Skeletal muscle cell (primary cell): ENCODE measurements around the gene MTA3.

Experiments used
- DNase-seq: peaks from one replicate; pipeline ENCODE4 v3.0.0-alpha.2; 2010; ENCODE audit warnings: low read depth
- H3K4me3 ChIP-seq: 2 replicates; pipeline ENCODE4 v1.5.1; 2011; ENCODE audit warnings: low read depth, mild to moderate bottlenecking, control low read depth, low read length, moderate library complexity

MTA3 gene

DNA sequence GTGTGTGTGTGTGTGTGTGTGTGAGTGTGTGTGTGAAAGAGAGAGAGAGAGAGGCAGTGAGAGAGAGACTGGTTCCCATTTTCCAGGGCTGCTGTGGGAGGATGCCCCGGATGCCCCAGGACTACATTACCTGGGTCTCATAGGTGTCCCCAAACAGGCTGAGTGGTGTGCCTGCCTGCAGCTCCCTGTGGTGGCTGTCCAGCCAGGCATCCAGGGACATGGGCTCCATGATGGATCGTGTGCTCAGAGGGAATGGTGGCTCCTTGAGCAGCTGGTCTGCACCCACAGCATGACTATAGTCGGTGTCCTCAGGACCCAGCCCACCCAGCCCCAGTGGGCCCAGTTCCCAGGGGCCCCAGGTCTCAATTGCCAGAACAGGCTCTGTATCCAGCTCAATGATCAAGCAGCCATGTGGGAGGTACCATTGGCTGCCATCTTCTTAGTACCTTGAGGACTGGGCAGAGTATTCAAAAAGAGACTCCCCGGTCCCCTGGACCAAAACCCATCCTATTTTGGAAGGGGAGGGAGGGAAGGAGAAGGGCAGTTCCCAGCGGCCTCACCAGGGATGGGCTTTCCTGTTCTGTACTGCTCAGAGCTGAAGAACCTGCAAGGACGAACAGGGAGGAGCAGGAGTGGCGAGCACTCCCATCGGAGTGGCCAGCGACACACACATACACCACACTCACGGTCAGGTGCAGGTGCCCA is 201.3 kb downstream of the MTA3 start:
- H3K4me3 ChIP-seq = no peak overlapping the region
- DNase-seq = no peak

DNA sequence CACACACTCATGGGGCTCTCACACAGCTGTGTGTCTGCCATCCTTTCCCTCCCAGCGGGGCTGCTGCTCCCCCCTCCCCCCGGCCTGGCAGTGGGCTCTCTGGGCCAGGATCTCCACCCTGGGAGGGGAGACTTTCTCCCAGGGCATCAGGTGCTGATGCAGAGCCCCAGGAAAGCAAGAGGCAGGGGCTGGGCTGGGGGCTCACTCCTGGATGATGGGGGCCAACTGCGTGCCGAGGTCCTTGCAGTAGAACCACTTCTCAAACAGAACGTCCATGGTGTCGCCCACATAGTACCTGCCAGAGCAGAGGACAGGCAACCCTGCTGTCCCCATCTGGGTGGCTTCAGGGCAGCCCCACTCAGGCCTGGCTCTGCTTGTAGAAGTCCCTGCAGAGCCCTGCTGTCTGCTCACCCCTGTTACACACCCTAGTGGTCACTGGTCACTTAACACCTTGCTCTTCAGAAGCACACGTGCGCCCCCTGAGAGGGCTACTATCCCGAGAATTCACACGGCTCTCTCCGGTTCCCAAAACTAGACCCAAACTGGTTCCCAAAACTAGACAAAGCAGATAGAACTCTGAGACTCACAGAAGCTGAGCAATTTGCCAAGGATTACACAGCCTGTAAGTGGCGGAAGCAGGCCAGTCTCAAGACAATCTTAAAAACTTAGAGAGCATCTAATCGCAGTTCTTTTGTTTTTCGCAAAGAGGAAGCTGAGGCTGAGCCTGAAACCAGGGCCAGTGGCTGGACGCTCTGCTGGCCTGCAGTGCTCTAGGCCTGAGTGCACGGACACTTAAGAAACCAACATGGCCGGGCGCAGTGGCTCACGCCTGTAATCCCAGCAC is 202.1 kb downstream of the MTA3 start:
- DNase-seq = no peak
- no peak overlapping the region for H3K4me3 ChIP-seq

DNA sequence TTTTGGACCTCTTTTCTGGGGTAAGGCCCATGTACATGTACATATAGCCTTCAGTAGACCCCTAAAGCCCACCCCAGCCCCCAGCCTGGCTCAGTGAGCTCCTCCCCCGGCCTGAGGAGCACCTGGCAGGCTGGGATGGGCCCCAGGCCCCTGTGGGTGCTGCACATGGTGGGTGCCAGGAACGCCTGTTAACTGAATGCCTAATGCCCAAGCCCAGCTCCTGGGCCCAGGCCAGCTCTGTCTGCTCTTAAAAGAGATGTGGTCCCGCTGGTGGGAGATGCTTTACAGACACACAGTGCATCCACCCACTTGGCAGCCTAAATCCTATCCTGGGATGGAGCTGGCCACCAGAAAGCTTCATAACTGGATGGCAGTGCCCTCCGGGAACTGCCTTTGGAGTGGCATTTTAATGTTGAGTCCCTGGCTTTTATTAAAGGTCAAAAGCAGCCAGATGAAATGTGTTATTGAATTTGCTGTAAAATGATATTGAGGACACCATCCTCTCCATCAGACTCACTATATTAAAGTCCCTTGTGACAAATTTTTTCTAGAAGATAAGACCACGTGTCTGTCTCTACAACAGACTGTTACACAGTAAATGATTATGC is 203.2 kb downstream of the MTA3 start:
- DNase-seq = no peak

DNA sequence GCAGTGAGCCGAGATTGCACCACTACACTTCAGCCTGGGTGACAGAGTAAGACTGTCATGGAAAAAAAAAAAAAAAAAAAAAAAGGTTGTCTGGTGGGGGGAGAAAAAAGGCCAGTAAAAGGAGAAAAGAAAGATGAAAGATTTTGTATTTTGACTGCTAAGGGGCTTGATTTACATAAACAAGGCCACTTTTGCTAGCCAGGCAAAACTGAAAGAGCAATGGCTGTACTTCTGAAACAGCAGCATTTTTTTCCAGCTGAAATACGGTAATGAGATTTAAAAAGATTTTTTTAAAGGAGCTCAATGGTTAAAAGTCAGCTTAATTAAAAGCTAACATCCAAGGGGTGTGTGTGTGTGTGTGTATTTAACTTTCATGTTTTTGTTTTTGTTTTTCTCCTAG is 206.8 kb downstream of the MTA3 start:
- no peak for DNase-seq

More for the DNA sequence above, 203.2 kb downstream of the MTA3 start:
- no peak overlapping the region for H3K4me3 ChIP-seq

DNA sequence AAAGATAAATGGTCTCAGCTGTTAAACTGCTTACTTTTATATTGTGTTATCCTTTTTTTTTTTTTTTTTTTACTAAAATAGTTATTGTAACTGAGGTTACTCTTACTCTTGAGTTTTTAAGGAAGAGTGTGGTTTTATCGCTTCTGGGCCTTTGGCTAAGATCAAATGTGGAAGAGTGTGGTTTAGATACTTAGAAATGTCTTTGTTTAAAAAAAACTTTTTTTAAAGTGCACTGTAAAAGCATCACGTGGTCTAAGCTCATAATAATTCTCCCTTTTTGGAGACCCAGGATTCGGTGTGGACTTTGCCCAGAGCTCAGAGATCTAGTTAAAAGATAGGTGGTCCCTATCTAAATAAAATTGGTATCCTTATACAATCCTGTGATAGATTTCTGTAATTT is 207.4 kb downstream of the MTA3 start:
- no peak for DNase-seq
- H3K4me3 ChIP-seq = no peak overlapping the region

More for the DNA sequence above, 206.8 kb downstream of the MTA3 start:
- H3K4me3 ChIP-seq = no peak overlapping the region

DNA sequence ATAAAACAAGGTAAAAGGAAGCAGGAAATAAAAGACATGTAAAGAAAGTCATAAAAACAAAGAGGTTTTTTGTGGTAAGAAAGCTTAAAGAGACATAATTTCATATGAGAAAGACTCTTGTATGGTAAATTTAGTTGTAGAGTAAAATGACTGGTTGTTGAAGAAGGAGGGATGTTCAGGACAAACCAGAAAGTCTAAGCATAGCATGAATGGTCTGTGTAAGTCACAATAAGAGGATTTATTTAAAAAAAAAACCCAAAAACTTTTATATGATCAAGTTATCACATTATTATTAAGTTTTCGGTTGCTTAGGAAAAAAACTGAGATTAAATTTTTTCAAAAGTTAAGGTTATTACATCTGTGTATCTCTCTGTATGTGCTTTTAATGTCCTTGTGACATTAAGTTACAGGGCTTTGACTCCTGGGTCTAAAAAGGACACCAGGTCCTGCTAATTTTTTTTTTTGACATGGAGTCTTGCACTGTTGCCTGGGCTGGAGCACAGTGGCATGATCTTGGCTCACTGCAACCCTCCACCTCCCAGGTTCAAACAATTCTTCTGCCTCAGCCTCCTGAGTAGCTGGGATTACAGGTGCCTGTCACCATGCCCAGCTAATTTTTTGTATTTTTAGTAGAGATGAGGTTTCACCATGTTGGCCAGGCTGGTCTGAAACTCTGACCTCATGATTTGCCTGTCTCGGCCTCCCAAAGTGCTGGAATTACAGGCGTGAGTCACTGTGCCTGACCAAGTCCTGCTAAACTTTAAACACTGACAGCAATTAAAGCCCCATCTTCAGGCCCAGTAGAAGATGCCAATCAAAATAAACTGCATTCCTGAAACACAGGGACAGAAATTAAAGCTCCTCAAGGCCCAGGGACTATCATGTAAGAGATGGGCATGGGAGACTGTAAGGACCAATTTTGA is 209.7 kb downstream of the MTA3 start:
- DNase-seq = no peak
- no peak overlapping the region for H3K4me3 ChIP-seq

DNA sequence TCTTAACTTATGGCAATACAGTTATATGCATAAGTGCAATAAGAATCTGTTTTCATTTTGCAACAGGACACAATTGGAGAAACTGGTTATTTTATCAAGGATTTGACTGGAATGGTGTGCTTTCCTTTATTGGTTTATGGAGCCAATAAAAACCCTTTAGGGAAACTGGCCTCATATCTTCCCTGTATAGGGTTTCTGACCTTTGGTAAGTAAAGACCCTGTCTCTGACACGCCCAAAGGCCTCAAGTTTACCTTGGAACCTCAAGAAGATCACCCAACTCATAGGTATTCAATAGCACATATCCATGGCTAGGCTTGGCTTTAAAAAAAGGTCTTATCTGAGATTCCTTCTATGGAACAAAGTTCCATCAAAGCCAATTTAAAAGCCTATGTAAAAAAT is 212.7 kb downstream of the MTA3 start:
- no peak for DNase-seq

DNA sequence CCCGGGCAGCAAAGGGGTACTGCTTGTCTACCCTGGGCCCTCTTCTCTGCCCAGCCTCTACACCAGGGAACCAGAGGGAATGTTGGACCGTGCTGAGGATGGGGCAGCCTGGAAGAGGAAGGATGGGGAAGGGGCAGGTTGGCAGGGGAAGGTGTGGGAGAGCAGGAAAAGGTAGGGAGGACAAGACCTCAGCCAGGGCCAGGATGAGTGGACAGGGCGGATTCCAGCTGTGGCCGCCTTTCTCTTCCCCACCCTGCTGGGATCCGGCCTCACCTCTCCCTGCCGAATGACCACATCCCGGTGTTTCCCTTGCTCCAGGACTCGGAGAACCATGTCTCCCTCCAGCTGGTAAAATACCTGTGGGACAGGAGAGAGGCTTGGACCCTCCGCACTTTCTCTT is 215.1 kb downstream of the MTA3 start:
- no peak overlapping the region for H3K4me3 ChIP-seq
- DNase-seq = no peak

More for the DNA sequence above, 212.7 kb downstream of the MTA3 start:
- no peak overlapping the region for H3K4me3 ChIP-seq

DNA sequence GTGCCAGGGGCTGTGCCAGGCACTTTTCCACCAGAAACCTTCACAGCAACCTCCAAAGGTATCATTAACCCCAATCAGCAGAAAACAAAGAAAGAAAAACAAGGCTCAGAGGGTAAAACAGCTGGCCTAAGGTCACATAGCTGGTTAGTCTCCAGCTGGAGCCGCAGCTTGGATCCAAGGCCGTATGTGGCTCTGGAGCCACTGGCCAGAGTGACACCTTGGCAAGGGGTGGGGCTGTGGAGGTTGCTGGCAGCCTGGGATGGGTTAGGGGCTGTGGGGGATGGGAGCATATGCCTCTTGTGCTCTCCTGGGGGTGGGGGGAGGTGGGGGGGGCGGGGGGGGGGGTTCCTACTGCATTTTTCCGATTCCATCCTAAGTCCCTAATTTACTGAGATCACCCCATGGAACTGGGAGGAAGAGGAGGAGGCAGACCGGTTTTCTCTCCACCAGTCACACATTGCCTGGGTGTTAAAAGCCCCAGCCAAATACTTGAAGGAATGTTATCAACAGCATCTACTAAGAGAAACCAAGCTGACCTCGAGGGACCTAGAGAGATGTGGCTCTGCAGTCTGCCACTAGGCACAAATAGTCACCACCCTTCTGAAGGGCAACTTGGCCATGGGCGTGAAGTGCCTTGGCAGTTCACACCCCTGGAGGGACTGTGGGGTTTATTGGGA is 215.9 kb downstream of the MTA3 start:
- no peak for DNase-seq
- H3K4me3 ChIP-seq = no peak overlapping the region

DNA sequence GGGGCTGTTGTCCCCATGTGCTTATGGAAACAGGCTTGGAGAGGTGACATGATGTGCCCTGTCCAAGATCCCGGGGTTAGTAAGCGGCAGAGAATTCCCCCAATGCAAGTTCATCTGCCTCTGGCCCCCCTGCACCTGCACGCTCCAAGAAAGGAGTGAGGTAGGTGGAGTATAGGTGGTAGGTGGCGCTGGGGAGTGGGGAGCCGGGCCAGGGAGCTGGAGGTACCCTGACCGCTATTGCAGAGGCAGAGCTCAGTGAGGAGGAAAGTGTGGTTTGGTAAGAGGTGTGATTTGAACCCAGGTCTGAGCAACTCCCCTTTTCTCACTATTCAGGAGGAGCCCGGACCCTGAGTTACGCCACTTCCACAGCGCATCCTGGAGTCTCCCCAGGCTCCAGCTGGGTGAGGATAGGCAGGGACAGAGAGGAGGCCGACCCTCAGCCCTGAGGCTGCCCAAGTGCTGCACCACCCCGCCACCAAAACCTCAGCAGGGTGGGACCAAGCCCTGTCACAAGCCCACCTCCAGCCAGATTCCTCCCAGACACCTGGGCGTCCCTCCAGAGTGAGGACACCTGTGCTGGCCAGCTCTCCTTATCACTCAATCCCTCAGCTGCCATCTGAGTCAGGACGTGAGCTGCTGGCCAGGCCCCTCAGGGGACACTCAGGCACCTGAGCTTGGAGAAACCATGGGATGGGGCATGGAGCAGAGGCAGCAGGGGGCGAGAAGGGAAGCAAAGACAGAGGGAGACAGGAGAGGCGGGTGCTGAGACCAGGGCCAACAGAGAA is 218.3 kb downstream of the MTA3 start:
- DNase-seq = no peak
- H3K4me3 ChIP-seq = no peak overlapping the region

DNA sequence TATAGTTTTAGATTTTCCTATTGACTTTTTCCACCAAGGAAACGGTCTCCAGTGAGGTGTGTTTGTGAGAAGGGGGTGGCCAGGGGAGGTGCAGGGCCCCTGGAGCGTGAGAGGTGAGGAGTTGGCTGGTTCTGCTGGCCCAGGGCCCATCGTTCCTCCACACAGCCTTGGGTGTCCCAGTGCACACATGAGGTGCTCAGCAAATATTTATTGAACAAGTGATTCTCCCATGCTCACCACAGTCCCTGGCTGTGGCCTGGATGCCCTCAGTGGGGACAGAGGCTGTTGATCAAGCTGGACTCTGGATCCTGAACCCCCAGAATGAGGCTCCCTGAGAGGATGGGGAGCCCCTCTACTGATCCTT is 219.0 kb downstream of the MTA3 start:
- DNase-seq = no peak
- H3K4me3 ChIP-seq = no peak overlapping the region

DNA sequence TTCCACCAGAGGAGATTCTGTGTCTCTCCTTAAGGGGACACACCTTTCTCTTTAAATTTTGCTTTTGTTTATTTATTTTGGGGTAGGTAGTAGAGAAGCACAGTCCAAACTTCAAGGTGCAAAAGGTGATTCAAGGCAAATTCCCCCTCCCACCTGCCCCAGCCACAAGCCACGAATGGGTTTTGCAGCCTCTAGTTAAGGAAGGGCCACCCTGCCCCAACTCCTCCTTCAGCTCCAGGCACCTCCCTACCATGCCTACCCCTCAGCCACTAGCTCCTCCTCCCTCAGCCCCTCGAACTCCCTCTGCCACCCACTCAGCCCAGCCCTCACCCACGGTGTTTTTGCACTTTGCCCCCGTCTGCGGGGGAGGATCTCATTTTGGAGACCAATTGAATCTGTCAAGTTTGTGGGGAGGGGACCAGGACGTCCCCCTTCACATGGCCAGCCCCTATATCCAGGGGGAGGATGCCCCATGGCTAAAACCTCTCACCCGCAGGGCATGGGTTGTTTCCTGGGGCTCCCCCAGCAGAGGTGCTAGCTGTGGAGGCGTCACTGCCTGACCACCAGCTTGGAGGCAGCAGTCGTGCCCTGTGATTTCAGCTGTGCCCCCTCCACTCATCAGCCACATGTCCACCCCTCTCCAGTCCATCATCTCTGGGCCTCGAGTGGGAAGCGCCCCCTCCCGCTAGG is 219.5 kb downstream of the MTA3 start:
- no peak for DNase-seq
- H3K4me3 ChIP-seq = no peak overlapping the region

DNA sequence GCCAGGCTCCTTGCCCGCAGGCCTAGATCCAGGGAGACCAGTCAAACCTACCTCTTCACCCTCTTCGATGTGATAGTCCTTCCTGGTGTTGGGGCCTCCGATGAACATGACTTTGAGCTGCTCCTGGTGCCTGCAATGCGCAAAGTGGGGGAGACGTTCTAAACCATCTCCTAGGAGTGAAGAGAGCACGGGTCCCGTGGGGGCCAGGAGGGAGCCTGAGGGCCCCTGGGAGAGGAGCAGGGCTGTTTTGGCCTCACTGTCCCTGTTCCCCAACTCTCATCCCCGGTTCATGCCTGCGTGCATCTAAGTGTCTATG is 220.0 kb downstream of the MTA3 start:
- no peak overlapping the region for H3K4me3 ChIP-seq
- DNase-seq = no peak

DNA sequence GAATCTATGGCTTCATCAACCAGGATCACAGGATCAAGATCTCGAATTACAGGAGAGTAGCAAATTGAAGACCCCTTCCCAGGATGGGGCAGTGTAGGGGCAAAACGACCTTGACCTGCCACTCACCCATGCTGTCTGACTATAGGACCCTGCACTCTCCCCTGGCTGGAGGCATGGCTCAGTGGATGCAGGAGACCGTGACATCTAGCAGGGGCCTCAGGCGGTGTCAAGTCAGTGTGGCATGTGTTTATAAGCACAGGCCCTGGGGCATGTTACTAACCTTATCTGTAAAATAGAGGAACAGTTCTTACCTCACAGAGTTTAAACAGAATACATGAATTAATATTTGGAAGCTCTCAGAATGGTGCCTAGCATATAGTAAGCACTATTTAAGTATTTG is 220.4 kb downstream of the MTA3 start:
- no peak for DNase-seq
- H3K4me3 ChIP-seq = no peak overlapping the region

DNA sequence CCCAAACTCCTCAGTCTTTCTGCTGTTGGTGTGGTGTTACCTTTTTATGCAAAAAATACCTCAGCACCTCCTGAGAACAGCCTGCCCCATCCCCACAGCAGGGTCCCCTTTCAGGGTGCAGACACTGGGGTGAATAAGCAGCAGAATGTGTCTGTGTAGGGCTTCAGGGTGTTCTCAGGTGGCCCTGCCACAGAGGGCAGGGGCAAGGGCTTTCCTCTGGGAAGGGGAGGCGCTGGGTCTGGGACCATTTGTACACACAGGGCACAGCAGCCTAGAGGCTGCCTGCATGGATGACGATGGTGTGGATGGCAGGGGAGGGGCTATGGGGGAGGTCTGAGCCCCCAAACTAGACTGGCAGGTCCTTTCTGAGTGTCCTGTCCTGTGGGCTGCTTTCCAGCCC is 221.3 kb downstream of the MTA3 start:
- DNase-seq = no peak
- H3K4me3 ChIP-seq = no peak overlapping the region

DNA sequence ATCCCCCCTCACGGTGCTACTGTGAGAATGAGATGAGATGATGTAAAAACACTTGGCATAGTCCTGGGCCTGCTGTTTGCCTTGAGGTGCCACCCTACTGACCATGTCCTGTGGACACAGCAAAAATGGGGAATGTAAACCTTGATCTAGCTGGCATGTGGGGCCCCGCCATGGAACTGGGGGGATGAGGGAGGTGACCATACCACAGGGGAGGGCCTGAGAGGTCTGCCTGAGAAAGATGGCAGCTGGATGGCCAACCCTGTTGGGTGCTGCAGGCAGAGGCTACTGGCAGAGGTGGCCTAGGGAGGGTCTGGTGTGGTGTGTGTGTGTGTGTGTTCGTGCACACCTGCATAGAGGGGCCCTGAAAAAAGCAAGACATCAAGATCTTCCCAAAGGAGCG is 223.2 kb downstream of the MTA3 start:
- no peak for DNase-seq
- no peak overlapping the region for H3K4me3 ChIP-seq

DNA sequence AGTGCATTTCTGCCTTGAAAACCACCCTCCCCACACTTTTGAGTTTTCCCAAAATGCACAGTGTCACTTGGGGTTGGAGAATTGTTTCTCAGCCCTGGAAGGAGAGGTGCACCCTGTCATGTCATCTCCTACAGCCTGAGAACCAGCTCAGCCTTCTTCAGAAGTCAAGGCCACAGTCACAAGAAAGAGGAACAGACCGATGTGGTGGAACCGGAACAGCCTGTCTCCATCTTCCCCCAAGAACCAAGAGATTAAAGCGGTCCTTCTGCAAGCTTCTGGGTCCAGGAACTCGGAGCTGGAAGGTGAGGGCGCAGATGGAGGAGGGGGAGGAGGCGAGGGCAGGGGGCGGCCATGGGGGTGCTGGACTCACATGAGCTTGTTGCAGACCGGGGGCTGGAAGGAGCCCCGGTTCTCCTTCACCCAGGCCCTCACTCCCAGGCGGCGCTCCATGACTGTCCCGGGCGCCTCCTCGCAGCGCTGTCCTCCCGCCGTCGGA is 223.7 kb downstream of the MTA3 start:
- no peak for DNase-seq
- peak overlapping the region; percentile 42 for H3K4me3 ChIP-seq
